Smooth muscle cell (in vitro differentiated cells): ENCODE data around the gene HNRNPUL1. TPM values are rescaled to one million over a fixed set of nuclear protein-coding genes. Genes with fewer than 3 reads are reported as not detected.

ENCODE experiments used
- DNase-seq: peaks from one replicate; lab custom pipeline; 2025; ENCODE audit not compliant: unreplicated experiment; lab: John Stamatoyannopoulos, UW
- H2AFZ ChIP-seq: fragments of 200-600 bp; sonication (generic); 2 replicates; pipeline ENCODE4 v1.6.0; 2016; ENCODE audit warnings: antibody characterized with exemption, low read depth, mild to moderate bottlenecking
- H3F3A ChIP-seq: fragments of 200-600 bp; sonication (generic); 2 replicates; pipeline ENCODE4 v1.6.0; 2017; ENCODE audit warnings: antibody characterized with exemption, low read depth
- H3K27ac ChIP-seq: fragments of 200-600 bp; sonication (generic); 2 replicates; pipeline ENCODE4 v1.5.1; 2016; ENCODE audit warnings: low read depth, mild to moderate bottlenecking
- H3K27me3 ChIP-seq: fragments of 200-600 bp; sonication (generic); 2 replicates; pipeline ENCODE4 v1.6.1; 2016; ENCODE audit warnings: low read depth, mild to moderate bottlenecking
- H3K36me3 ChIP-seq: fragments of 200-600 bp; sonication (generic); 2 replicates; pipeline ENCODE4 v1.5.1; 2016; ENCODE audit warnings: low read depth
- H3K4me1 ChIP-seq: fragments of 200-600 bp; sonication (generic); 2 replicates; pipeline ENCODE4 v1.5.1; 2016; ENCODE audit warnings: low read depth
- H3K4me2 ChIP-seq: fragments of 200-600 bp; sonication (generic); 2 replicates; pipeline ENCODE4 v1.6.0; 2016; ENCODE audit warnings: mild to moderate bottlenecking
- H3K4me3 ChIP-seq: fragments of 200-600 bp; sonication (generic); 2 replicates; pipeline ENCODE4 v1.5.1; 2016; ENCODE audit warnings: mild to moderate bottlenecking
- H3K79me2 ChIP-seq: fragments of 200-600 bp; sonication (generic); 2 replicates; pipeline ENCODE4 v1.6.0; 2016; ENCODE audit warnings: low read depth, mild to moderate bottlenecking
- H3K9ac ChIP-seq: fragments of 200-600 bp; sonication (generic); 2 replicates; pipeline ENCODE4 v1.6.0; 2016; ENCODE audit warnings: low read depth
- H3K9me3 ChIP-seq: fragments of 200-600 bp; sonication (generic); replicated peaks from 2 replicates; pipeline ENCODE4 v1.5.1; 2016; ENCODE audit warnings: low read depth
- H4K20me1 ChIP-seq: fragments of 200-600 bp; sonication (generic); 2 replicates; pipeline ENCODE4 v1.6.0; 2016; ENCODE audit warnings: low read depth
- WGBS: methylation state at CpG from one replicate; pipeline ENCODE4 v1.1.7; 2016; ENCODE audit warnings: low lambda C conversion rate; 5-methylcytosine and 5-hydroxymethylcytosine counted together
- polyA plus RNA-seq: library from polyadenylated mRNA; unstranded; fragments of >200 nt; fragmentation: Nextera tagmentation; extraction: Ambion mirVana; gene quantifications from 2 replicates; pipeline ENCODE4 v1.2.1, GENCODE V29; 2016
- total RNA-seq: library from RNA; depleted of rRNA; stranded (reverse); fragments of >200 nt; gene quantifications from 2 replicates; pipeline ENCODE4 v1.2.3, GENCODE V29; 2014
- TF ChIP-seq, protein P1 (sequence below): fragments of 200-600 bp; sonication (generic); IDR thresholded peaks from 2 replicates; pipeline ENCODE4 v1.5.1; 2017; ENCODE audit warnings: borderline replicate concordance, mild to moderate bottlenecking, antibody characterized with exemption; ENCODE audit not compliant: insufficient read depth, poor library complexity, severe bottlenecking

Gene HNRNPUL1
- total and polyA plus RNA-seq, 2 experiments from 2014 or later: 101 to 125 TPM

DNA sequence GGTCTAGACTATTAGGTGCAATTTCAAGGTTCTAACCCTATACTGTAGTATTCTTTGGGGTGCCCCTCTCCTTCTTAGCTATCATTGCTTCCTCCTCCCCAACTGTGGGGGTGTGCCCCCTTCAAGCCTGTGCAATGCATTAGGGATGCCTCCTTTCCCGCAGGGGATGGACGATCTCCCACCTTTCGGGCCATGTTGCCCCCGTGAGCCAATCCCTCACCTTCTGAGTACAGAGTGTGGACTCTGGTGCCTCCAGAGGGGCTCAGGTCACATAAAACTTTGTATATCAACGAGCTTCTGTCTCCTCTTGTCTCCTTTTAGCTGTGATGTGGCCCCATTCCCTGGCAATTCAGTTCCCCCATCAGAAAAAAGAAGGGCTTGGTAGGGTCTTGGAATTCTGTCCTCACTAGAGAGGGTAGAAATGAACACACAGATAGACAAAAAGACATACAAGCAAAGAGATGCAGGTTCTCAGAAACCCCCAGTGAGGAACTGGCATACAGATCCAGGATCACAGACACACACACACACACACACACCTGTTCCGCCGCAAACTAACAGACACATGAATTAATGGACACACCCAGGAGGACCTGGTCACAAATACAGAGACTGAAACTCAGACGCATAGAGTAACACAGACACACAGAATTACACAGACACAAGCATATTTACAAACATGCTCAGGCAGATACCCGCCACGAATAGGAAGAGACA, 2.5 kb upstream of the HNRNPUL1 start:
- H3K79me2 ChIP-seq: peaks cover 23% of the 10 kb centered on the region
- no peak overlapping the region for H2AFZ ChIP-seq
- H3K4me1 ChIP-seq: peaks cover 7% of the 10 kb centered on the region
- 76% methylated on average over 10 of the region's 10 CpGs for WGBS
- DNase-seq: no peak
- TF ChIP-seq, protein P1, sequence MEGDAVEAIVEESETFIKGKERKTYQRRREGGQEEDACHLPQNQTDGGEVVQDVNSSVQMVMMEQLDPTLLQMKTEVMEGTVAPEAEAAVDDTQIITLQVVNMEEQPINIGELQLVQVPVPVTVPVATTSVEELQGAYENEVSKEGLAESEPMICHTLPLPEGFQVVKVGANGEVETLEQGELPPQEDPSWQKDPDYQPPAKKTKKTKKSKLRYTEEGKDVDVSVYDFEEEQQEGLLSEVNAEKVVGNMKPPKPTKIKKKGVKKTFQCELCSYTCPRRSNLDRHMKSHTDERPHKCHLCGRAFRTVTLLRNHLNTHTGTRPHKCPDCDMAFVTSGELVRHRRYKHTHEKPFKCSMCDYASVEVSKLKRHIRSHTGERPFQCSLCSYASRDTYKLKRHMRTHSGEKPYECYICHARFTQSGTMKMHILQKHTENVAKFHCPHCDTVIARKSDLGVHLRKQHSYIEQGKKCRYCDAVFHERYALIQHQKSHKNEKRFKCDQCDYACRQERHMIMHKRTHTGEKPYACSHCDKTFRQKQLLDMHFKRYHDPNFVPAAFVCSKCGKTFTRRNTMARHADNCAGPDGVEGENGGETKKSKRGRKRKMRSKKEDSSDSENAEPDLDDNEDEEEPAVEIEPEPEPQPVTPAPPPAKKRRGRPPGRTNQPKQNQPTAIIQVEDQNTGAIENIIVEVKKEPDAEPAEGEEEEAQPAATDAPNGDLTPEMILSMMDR: no peak
- no peaks in the 10 kb centered on the region for H3K36me3 ChIP-seq
- H3K27ac ChIP-seq: peak overlapping the region; percentile 96
- peak overlapping the region; percentile 60 for H3K4me3 ChIP-seq
- H4K20me1 ChIP-seq: peaks cover 9% of the 10 kb centered on the region
- no peaks in the 10 kb centered on the region for H3K27me3 ChIP-seq
- peak overlapping the region; percentile 84 for H3K4me2 ChIP-seq
- H3K9ac ChIP-seq: peak overlapping the region; percentile 17
- no peaks in the 10 kb centered on the region for H3K9me3 ChIP-seq
- H3F3A ChIP-seq: peaks cover 5% of the 10 kb centered on the region

DNA sequence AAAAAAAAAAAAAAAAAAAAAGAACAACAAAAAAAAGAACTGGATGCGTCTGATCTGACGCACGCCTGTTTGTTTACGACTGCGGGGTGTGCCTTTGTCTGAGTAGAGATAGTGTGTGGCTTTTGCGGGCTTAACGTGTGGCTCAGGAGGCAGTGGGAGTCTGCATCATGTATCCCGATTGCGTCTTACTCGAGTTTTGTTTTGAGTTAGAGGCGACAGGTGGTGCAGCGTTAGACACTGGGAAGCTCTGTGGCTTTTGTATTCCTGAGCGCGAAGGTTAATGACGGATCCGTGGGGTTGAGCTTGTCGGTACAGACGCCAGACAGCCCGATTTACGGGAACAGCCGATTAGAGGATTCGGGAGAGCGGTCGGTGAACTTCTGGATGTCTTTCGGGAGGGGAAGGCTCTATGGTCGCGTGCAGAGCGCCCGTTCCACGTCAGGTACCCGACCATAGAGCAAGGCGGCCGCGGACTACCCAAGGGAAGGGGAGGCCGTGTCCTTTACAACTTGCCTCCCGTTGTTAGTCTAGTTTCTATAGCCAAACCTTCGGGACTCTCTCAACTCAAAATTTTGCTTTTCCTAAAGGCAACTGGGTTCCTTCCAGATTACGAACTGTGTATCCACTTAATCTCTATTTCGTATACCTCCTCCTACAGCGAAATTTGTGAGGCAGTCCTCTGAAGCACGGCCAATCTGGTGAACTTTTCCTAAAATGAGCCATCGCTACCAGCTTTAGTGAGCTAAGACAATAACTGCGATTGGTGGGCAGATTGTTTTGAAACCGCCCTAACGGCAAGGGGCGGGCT, 926 bp upstream of the HNRNPUL1 start:
- Histone ChIP-seq H3K36me3 (peaks cover 3% of the 10 kb centered on the region), H3K79me2 (peaks cover 39% of the 10 kb centered on the region), H3K4me1 (peaks cover 15% of the 10 kb centered on the region), H3K9ac (peak overlapping the region; percentile 93), H3K27ac (peak overlapping the region; percentile 96), H4K20me1 (peaks cover 26% of the 10 kb centered on the region), H3K4me2 (peak overlapping the region; percentile 84), H2AFZ (no peak overlapping the region), H3F3A (peaks cover 5% of the 10 kb centered on the region), H3K27me3 (no peaks in the 10 kb centered on the region), H3K4me3 (peak overlapping the region; percentile 60), H3K9me3 (no peaks in the 10 kb centered on the region)
- WGBS: under 1% methylated on average over 46 of the region's 46 CpGs
- TF ChIP-seq, protein P1: no peak
- peak; percentile 60 for DNase-seq

DNA sequence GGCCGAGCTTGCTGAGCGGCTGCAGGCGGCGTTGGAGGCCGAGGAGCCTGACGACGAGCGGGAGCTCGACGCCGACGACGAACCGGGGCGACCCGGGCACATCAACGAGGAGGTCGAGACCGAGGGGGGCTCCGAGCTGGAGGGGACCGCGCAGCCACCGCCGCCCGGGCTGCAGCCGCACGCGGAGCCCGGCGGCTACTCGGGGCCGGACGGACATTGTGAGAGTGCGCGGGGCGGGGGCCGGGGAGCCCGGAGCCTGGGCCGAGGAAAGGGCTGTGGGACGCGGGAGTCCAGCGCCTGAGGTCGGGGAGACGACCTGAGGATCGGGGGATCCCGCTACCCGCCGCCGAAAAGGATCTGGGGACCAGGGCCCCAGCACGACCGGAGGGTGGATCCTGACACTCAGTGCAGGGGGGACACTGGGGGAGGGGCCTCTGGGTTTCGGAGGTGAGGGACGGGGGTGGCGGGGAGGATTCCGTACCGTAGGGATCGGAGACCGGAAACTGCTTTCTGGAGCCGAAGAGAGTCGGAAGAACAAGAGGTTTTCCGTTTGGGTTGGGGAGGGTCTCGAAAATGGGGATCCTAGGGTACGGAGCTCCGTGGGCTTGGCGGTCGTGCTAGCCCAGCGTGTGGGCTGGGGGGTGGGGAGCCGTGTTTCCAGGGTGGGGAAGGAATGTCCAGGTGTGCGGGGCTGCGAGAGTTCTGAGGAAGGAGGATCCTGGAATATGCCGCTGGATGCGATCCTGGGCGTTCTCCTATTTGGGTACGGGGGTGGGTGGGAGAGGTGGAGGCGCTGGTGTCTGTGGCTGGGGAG, 616 bp downstream of the HNRNPUL1 start:
- peak overlapping the region; percentile 96 for H3K4me2 ChIP-seq
- H3K9ac ChIP-seq: peak overlapping the region; percentile 96
- 0% methylated on average over 32 of the region's 75 CpGs for WGBS
- H3K27me3 ChIP-seq: no peaks in the 10 kb centered on the region
- H4K20me1 ChIP-seq: peaks cover 39% of the 10 kb centered on the region
- H3K4me1 ChIP-seq: peaks cover 15% of the 10 kb centered on the region
- no peak overlapping the region for H2AFZ ChIP-seq
- TF ChIP-seq, protein P1: no peak
- peaks cover 13% of the 10 kb centered on the region for H3K36me3 ChIP-seq
- peak overlapping the region; percentile 66 for H3K4me3 ChIP-seq
- no peaks in the 10 kb centered on the region for H3K9me3 ChIP-seq
- H3F3A ChIP-seq: no peaks in the 10 kb centered on the region
- H3K27ac ChIP-seq: peak overlapping the region; percentile 97
- peak; percentile 57 for DNase-seq
- peaks cover 54% of the 10 kb centered on the region for H3K79me2 ChIP-seq
